Retinal pigment epithelial cell (primary cell): Measurements from ENCODE around the gene ZMAT5.

Source experiments
- DNase-seq: peaks from one replicate; pipeline ENCODE4 v3.0.0-alpha.2; 2010; ENCODE audit warnings: low read depth
- H3K4me3 ChIP-seq: 2 replicates; pipeline ENCODE4 v1.5.1; 2011; ENCODE audit warnings: mild to moderate bottlenecking, low read length, control low read depth, moderate library complexity
- TF ChIP-seq, protein P1 (sequence below): conservative IDR thresholded peaks from 2 replicates; pipeline ENCODE4 v1.5.1; 2011; ENCODE audit warnings: low read depth, low read length, control low read depth, inconsistent platforms

ZMAT5 gene

DNA sequence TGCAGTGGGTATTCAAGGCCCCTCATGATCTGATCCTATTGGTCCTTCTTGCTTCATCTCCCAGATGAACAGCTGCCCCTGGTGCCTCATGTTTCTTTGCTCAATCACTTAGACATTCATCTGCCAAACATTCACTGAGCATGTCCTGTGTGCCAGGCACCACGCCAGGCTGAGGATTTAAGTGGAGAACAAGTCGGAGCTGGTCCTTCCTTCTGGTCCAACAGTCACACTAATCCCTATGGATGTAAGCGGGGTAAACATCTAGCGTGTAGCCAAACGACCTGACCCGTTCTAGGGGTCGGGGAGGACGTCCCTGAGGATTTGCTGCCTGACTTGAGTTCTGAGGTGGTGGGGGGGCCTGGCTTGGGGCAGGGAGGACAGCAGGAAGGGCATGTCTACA is 21.9 kb downstream of the ZMAT5 start:
- peak; percentile 89 for DNase-seq
- TF ChIP-seq, protein P1, sequence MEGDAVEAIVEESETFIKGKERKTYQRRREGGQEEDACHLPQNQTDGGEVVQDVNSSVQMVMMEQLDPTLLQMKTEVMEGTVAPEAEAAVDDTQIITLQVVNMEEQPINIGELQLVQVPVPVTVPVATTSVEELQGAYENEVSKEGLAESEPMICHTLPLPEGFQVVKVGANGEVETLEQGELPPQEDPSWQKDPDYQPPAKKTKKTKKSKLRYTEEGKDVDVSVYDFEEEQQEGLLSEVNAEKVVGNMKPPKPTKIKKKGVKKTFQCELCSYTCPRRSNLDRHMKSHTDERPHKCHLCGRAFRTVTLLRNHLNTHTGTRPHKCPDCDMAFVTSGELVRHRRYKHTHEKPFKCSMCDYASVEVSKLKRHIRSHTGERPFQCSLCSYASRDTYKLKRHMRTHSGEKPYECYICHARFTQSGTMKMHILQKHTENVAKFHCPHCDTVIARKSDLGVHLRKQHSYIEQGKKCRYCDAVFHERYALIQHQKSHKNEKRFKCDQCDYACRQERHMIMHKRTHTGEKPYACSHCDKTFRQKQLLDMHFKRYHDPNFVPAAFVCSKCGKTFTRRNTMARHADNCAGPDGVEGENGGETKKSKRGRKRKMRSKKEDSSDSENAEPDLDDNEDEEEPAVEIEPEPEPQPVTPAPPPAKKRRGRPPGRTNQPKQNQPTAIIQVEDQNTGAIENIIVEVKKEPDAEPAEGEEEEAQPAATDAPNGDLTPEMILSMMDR = no peak
- no peak overlapping the region for H3K4me3 ChIP-seq

DNA sequence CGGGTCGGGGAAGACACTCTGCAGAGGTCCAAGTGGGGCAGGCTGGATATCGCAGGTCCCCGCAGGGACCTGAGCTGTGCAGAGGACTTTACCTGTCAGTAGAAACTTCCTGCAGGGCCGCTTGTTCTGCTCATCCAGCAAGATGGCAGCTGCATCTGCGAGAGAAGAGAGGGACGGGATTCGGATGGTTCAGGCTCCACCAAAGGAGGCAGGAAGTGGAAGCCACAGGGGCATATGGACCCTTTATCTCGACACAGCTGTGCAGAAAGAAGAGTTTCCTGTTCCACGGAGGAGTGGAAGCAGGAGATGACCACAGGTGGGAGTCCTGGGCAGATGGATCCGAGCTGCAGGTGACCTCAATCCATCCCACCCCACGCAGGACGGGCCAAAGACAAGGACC is 24.5 kb downstream of the ZMAT5 start:
- DNase-seq = no peak
- H3K4me3 ChIP-seq = no peak overlapping the region
- TF ChIP-seq, protein P1 = no peak

DNA sequence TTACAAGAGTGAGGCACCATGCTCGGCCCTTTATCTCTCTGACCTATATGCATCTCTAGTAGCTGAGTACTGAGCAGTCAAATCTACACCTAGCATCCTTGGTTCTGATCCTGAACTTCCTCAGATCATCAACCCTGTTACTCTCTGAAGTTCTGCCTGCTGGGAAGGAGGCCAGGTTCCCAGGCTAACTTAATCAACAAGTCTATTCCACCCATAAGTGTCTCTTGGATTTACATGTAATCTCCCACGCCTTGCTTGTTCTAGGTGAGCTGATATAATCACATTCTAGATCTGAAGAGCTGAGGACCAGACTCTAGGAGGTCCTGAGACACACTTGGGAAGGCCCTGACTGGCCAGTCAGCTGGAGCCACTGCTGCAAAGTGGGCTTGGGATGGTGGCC is 24.9 kb downstream of the ZMAT5 start:
- TF ChIP-seq, protein P1 = no peak
- H3K4me3 ChIP-seq = no peak overlapping the region
- DNase-seq = no peak

DNA sequence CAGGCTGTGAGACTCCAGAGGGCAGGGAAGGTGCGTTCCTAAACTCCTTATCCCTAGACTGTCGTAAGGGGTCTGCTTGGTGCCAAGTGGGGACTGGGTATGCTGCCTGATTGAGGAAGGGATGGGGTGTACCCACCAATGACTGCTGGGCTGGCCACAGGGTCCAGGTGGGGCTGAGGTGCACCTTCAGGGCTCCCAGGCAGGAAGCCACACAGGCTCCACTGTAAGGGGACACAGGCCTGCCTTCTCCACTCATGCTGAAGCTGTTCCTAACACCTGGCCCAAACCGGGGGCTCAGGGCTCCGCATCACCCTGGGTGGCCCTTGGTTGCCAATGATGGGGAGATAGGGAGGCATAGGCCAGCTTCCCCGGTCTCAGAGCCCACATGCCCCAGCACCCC is 26.6 kb downstream of the ZMAT5 start:
- no peak overlapping the region for H3K4me3 ChIP-seq
- TF ChIP-seq, protein P1 = no peak
- no peak for DNase-seq

DNA sequence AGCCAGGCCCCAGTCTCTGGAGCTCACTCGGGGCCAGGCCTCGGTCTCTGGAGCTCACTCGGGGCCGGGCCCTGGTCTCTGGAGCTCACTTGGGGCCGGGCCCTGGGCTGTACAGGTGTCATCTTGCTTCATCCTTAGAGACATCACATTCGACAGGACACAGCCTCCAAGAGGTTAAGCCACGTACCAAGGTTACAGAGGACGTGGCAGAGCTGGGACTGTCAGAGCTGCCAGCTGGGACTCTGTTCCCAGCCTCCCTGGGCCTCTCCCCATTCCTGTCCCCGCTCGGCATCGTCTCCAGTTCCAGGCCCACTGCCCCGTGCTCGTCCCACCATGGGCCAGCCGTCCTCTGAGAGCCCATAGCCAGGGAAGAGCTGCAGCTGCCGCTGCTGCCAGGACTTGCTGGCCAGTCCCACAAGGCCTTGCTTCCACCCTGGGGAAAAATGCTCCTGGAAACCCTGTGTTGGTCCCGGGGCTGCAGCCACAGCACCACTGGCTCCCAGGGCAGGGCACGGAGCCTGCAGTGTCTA is 27.4 kb downstream of the ZMAT5 start:
- TF ChIP-seq, protein P1 = no peak
- H3K4me3 ChIP-seq = no peak overlapping the region
- DNase-seq = no peak

DNA sequence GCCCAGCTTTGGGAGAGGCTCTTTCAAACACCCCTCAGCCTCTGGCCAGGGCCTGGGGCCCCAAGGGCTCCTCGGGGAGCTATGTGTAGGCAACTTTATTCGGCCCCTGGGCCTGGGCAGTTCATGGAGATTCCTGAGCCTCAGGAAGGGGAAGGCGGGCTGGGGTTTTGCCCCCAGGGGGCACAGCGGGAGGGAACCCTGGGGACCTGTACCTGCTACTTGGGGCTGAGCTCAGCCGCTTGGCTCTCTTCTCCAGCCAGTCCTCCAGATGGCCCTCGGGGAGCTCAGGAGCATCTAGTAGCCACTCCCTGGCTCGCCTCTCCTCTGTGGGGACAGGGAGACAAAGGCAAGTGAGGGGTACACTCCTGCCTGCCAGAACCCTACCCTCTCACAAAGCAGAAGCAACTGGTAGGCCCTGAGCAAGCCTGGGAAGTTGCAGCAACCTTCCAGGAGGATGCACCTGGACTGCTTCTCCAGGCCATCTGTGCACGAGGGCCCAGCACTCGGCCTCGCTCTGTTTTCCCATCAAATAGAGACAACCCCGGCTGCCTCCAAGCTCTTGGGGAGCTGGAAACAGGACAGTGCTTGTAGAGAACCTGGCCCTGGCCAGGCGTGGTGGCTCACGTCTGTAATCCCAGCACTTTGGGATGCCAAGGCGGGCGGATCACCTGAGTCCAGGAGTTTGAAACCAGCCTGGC is 28.5 kb downstream of the ZMAT5 start:
- DNase-seq = no peak
- no peak overlapping the region for H3K4me3 ChIP-seq
- TF ChIP-seq, protein P1 = no peak
